NCI-H2227 treated with DMSO at 0.1 percent for 48 hours (cell line): ENCODE measurements around the gene NOS1AP.
"Not testable (repeated sequence)": the region's sequence is repeated elsewhere in the genome, so short reads cannot be mapped to it uniquely, and the experiment has no call there.

Source experiments
- DNase-seq: peaks from one replicate; lab custom pipeline; 2025; lab: John Stamatoyannopoulos, UW

The NOS1AP gene

GRCh38 chr1:162416215-162416614 is 346.7 kb downstream of the NOS1AP start:
- no peak for DNase-seq

GRCh38 chr1:162416909-162417308 is 347.4 kb downstream of the NOS1AP start:
- DNase-seq = no peak

GRCh38 chr1:162417650-162418049 is 348.2 kb downstream of the NOS1AP start:
- no peak for DNase-seq

- DNase-seq = not testable (repeated sequence)
These were observed 349.1 kb downstream of the NOS1AP start for GRCh38 chr1:162418584-162418983.

GRCh38 chr1:162419450-162419931 is 350.0 kb downstream of the NOS1AP start:
- DNase-seq = not testable (repeated sequence)
